ENCODE data around the gene CLNK. TPM values are rescaled to one million over a fixed set of nuclear protein-coding genes. Genes with fewer than 3 reads are reported as not detected.

The CLNK gene
- total and polyA plus RNA-seq, 2 of the 8 experiments (the other 6 are each of a cell fraction or from before 2014, with no cell fraction given), result not detected

GRCh38 chr4:10662937-10663336 lies 21.6 kb downstream of the CLNK start:
- ChIA-PET CTCF (ENCODE audit: partially characterized antibody) (interaction anchor here (0.6 to 1.1 kb wide), 2 partner anchors 13 to 67 kb away, joined by 3 read pairs; no protein-coding TSS in a partner anchor), POLR2A (ENCODE audit: partially characterized antibody) (no interaction called here)
- no peaks in the 10 kb centered on the region for H3K4me1 ChIP-seq (replicated peaks in 1 of 4; ENCODE audit: control insufficient read depth in 3 of 4, insufficient read depth in 4 of 4, low read length in 3 of 4)
- no peaks in the 10 kb centered on the region for H3K9me3 ChIP-seq (ENCODE audit: insufficient read depth in 2 of 2, low read depth in 1 of 2, low read length in 1 of 2)
- H3K23me2 ChIP-seq (ENCODE audit: low read depth, low read length), result no peaks in the 10 kb centered on the region
- no peak overlapping the region for H2BK5ac ChIP-seq (ENCODE audit: low read depth, low read length)
- no peak overlapping the region for H4K5ac ChIP-seq (ENCODE audit: insufficient read length, low read depth, low read length)
- H3K79me1 ChIP-seq (ENCODE audit: low read depth, low read length), result no peaks in the 10 kb centered on the region
- H2BK12ac ChIP-seq (ENCODE audit: low read depth, low read length), result no peak overlapping the region
- no peak for DNase-seq (ENCODE audit: low read depth in 1 of 2, low spot score in 2 of 2)
- H3K4me3 ChIP-seq (ENCODE audit: extremely low read depth in 1 of 4, insufficient read depth in 2 of 4, low read depth in 3 of 4, low read length in 4 of 4), result no peak overlapping the region
- no peak overlapping the region for H2BK20ac ChIP-seq (ENCODE audit: low read length)
- no peaks in the 10 kb centered on the region for H3K27me3 ChIP-seq (replicated peaks in 1 of 4; ENCODE audit: control insufficient read depth in 3 of 4, extremely low read depth in 1 of 4, insufficient read depth in 3 of 4, low read length in 3 of 4)
- WGBS, 2 experiments (ENCODE audit: extremely low coverage in 1 of 2, insufficient coverage in 1 of 2, insufficient read length in 1 of 2, insufficient replicate concordance in 2 of 2, low coverage in 1 of 2, low lambda C conversion rate in 2 of 2, missing lambda C conversion rate in 1 of 2), result 92% methylated on average over 5 of the region's 5 CpGs; no CpG with 5 or more reads in 1 of the 2 experiments
- no peaks in the 10 kb centered on the region for H3K36me3 ChIP-seq (ENCODE audit: control insufficient read depth in 2 of 4, insufficient read depth in 4 of 4, low read length in 3 of 4)
- TF ChIP-seq EZH2 (IDR thresholded peaks at IDR 0.05; ENCODE audit: low read depth, low read length, severe bottlenecking), result no peak
- H4K20me1 ChIP-seq (replicated peaks in 1 of 2; ENCODE audit: control insufficient read depth in 1 of 2, insufficient read depth in 2 of 2, low read length in 2 of 2), result no peaks in the 10 kb centered on the region
- no peak overlapping the region for H3K4ac ChIP-seq (replicated peaks; ENCODE audit: insufficient read length, low read depth, low read length)
- H2AFZ ChIP-seq (ENCODE audit: low read length), result no peak overlapping the region
- no peak for FAIRE-seq
- H3K27ac ChIP-seq (ENCODE audit: low read depth, low read length), result no peak overlapping the region
- no peak overlapping the region for H2BK120ac ChIP-seq (replicated peaks; ENCODE audit: low read depth, low read length)
- H3K18ac ChIP-seq (ENCODE audit: extremely low read depth, low read length), result no peak overlapping the region
- no peak overlapping the region for H4K8ac ChIP-seq (ENCODE audit: extremely low read depth, insufficient read depth, low read length)
- H3K23ac ChIP-seq (ENCODE audit: insufficient read length), result no peak overlapping the region
- H3K14ac ChIP-seq (ENCODE audit: insufficient read length), result no peak overlapping the region
- H3K56ac ChIP-seq (replicated peaks; ENCODE audit: insufficient read length, low read depth, low read length), result no peak overlapping the region
- no peak overlapping the region for H2BK15ac ChIP-seq (ENCODE audit: low read length)
- no peak overlapping the region for H2AK5ac ChIP-seq (ENCODE audit: low read depth, low read length)
- no peak overlapping the region for H4K91ac ChIP-seq (replicated peaks; ENCODE audit: insufficient read length, low read length)
- no peak overlapping the region for H3K4me2 ChIP-seq (ENCODE audit: insufficient read depth in 1 of 2, low read depth in 2 of 2, low read length in 2 of 2)
- H3K9ac ChIP-seq (replicated peaks in 1 of 4; ENCODE audit: extremely low read depth in 1 of 4, low read depth in 3 of 4, low read length in 3 of 4), result no peak overlapping the region
- H3K79me2 ChIP-seq (ENCODE audit: control insufficient read depth in 1 of 2, insufficient read depth in 2 of 2, low read length in 2 of 2), result no peaks in the 10 kb centered on the region
